Measurements from ENCODE around the gene GDPD4. TPM values are rescaled to one million over a fixed set of nuclear protein-coding genes. Genes with fewer than 3 reads are reported as not detected.

The GDPD4 gene
- total RNA-seq, 5 donors from 2014 or later (not counting 1 experiment from before 2014, with no cell fraction given): not detected

DNA sequence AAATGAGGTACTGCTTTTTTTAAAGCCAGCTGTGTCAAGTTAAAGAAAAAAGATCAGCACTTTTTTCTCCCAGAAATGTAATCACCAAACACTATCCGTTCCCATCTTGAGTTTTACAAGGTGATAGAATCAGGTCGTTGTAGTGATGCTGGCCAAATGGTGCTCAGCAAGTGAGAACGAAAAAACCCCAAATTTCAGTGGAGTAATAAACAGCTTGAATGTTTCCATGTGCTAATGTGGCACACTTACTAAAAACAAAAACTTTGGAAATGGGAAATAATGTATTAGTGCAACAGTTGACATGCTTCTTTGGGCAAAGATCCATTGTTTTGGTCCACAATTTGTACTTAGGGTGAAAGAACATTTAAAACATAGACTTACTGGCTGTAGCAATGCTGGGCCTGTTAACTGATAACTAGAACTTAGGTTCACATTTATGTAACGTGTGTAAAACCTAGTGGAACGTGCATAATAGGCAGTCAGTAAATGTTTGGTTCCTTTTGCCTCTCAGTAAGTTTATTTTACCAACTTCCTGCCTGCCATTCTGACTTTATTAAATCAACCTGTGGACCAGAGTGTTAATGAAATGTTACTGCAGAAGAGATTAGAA is 15.4 kb upstream of the GDPD4 start:
- Histone ChIP-seq H3K4me1 (ENCODE audit: control insufficient read depth in 1 of 2, extremely low read depth in 1 of 2, insufficient read depth in 2 of 2, low read length in 2 of 2) (no peaks in the 10 kb centered on the region), H3K9me3 (no peaks in the 10 kb centered on the region), H3K27ac (ENCODE audit: low read length) (no peak overlapping the region), H3K27me3 (replicated peaks in 1 of 2; ENCODE audit: control insufficient read depth in 2 of 2, extremely low read depth in 1 of 2, insufficient read depth in 2 of 2, low read length in 1 of 2) (no peaks in the 10 kb centered on the region), H3K36me3 (ENCODE audit: control insufficient read depth in 2 of 2, extremely low read depth in 1 of 2, insufficient read depth in 1 of 2, low read length in 1 of 2) (peaks cover 0 to under 1% of the 10 kb centered on the region in 2 donors), H3K4me3 (ENCODE audit: control insufficient read depth in 1 of 2, extremely low read depth in 1 of 2, low read length in 1 of 2) (no peak overlapping the region)
- ChIA-PET POLR2A (no interaction called here), CTCF (no interaction called here)
- no peaks in the 10 kb centered on the region for H3K4me1 Mint-ChIP-seq
- ATAC-seq (replicated peaks in 1 of 4): no peak
- WGBS (ENCODE audit: insufficient coverage): no CpG with 5 or more reads among the region's 5 CpGs
- no peak for DNase-seq
- no peak overlapping the region for H3K4me3 Mint-ChIP-seq
- no peaks in the 10 kb centered on the region for H3K9me3 Mint-ChIP-seq
- H3K27me3 Mint-ChIP-seq: peaks cover 0 to 4% of the 10 kb centered on the region in 2 donors
- no peak overlapping the region for H3K27ac Mint-ChIP-seq
- H3K36me3 Mint-ChIP-seq: peaks cover under 1% of the 10 kb centered on the region

DNA sequence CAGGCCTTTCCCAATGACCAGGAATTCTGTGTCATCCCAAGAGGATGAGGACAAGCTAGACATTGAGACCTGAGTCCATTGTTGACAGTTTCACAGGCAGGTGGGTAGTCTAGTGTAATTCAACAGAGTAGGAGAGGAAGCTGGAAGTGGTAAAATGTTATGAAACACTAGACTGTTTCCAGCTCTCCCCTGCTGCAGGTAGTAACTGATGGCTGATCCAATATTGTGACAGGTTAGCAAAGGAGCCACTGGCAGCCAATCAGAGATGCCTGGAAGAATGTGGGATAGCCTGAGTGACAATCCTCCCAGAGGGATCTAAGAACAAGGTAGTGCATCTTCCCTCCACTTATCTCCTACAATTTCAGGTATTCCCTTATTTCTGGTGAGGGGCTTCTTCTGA is 10.6 kb upstream of the GDPD4 start:
- DNase-seq: no peak
- Histone ChIP-seq H3K27ac (ENCODE audit: low read length) (no peak overlapping the region), H3K36me3 (ENCODE audit: control insufficient read depth in 2 of 2, extremely low read depth in 1 of 2, insufficient read depth in 1 of 2, low read length in 1 of 2) (no peaks in the 10 kb centered on the region), H3K4me1 (ENCODE audit: control insufficient read depth in 1 of 2, extremely low read depth in 1 of 2, insufficient read depth in 2 of 2, low read length in 2 of 2) (no peaks in the 10 kb centered on the region), H3K9me3 (no peaks in the 10 kb centered on the region), H3K27me3 (replicated peaks in 1 of 2; ENCODE audit: control insufficient read depth in 2 of 2, extremely low read depth in 1 of 2, insufficient read depth in 2 of 2, low read length in 1 of 2) (no peaks in the 10 kb centered on the region), H3K4me3 (ENCODE audit: control insufficient read depth in 1 of 2, extremely low read depth in 1 of 2, low read length in 1 of 2) (no peak overlapping the region)
- Mint-ChIP-seq H3K27me3 (peaks cover 0 to 6% of the 10 kb centered on the region in 2 donors), H3K4me3 (no peak overlapping the region), H3K9me3 (no peaks in the 10 kb centered on the region), H3K4me1 (no peaks in the 10 kb centered on the region), H3K27ac (no peak overlapping the region), H3K36me3 (no peaks in the 10 kb centered on the region)
- ChIA-PET POLR2A (no interaction called here), CTCF (no interaction called here)
- no peak for ATAC-seq (replicated peaks in 1 of 4)

DNA sequence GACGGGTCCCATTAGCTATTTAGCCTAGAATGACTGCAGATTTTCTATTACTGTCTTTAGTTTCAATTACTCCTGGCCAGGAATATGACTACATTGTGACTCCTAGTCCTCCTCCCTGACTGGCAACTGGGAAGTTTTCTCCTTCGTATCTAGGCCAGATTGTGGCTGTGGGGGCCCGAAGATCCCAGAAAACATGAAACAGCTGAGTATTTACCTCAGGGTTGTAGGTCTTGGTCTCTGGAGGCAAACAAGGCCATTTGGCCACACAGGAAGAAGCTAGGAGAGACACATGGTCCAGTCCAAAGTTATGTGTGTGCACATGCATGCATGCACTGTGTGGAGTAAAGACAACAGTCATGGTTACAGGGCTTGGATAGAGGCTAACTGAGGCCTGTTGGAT is 10.2 kb upstream of the GDPD4 start:
- no peak for ATAC-seq (replicated peaks in 1 of 4)
- Histone ChIP-seq H3K36me3 (ENCODE audit: control insufficient read depth in 2 of 2, extremely low read depth in 1 of 2, insufficient read depth in 1 of 2, low read length in 1 of 2) (no peaks in the 10 kb centered on the region), H3K4me3 (ENCODE audit: control insufficient read depth in 1 of 2, extremely low read depth in 1 of 2, low read length in 1 of 2) (no peak overlapping the region), H3K9me3 (no peaks in the 10 kb centered on the region), H3K4me1 (ENCODE audit: control insufficient read depth in 1 of 2, extremely low read depth in 1 of 2, insufficient read depth in 2 of 2, low read length in 2 of 2) (no peaks in the 10 kb centered on the region), H3K27ac (ENCODE audit: low read length) (no peak overlapping the region), H3K27me3 (replicated peaks in 1 of 2; ENCODE audit: control insufficient read depth in 2 of 2, extremely low read depth in 1 of 2, insufficient read depth in 2 of 2, low read length in 1 of 2) (no peaks in the 10 kb centered on the region)
- Mint-ChIP-seq H3K4me3 (no peak overlapping the region), H3K27me3 (peaks cover 0 to 6% of the 10 kb centered on the region in 2 donors), H3K4me1 (no peaks in the 10 kb centered on the region), H3K36me3 (no peaks in the 10 kb centered on the region), H3K9me3 (no peaks in the 10 kb centered on the region), H3K27ac (no peak overlapping the region)
- ChIA-PET CTCF (no interaction called here), POLR2A (no interaction called here)
- WGBS (ENCODE audit: insufficient coverage): 86% methylated on average over 1 of the region's 3 CpGs
- DNase-seq: no peak

DNA sequence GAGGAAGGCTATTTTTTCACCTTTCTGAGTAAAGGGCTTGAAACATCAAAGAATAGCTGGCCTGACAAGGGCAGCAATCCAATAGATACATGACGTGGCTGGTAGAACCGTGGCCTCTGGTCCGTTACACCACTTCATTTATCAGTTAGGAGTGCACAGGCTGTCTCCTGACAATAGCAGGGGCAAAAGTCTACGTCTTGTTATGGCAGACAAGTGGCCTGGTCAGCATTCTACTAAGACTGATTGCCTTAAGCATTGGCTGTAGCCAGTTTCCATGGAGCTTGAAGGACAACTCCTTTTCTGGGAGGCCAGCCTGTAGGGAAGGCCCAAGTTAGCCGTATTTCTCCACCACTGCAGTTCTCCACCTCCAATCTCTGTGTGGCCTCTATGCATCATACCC is 9.2 kb upstream of the GDPD4 start:
- Mint-ChIP-seq H3K9me3 (no peaks in the 10 kb centered on the region), H3K27ac (no peak overlapping the region), H3K4me3 (no peak overlapping the region), H3K36me3 (no peaks in the 10 kb centered on the region), H3K4me1 (no peaks in the 10 kb centered on the region), H3K27me3 (peaks cover 0 to 6% of the 10 kb centered on the region in 2 donors)
- ATAC-seq (replicated peaks in 1 of 4) (no peak), DNase-seq (no peak)
- no peak overlapping the region for H3K4me3 ChIP-seq (ENCODE audit: control insufficient read depth in 1 of 2, extremely low read depth in 1 of 2, low read length in 1 of 2)
- no peaks in the 10 kb centered on the region for H3K9me3 ChIP-seq
- no peaks in the 10 kb centered on the region for H3K36me3 ChIP-seq (ENCODE audit: control insufficient read depth in 2 of 2, extremely low read depth in 1 of 2, insufficient read depth in 1 of 2, low read length in 1 of 2)
- 90% methylated on average over 3 of the region's 5 CpGs for WGBS (ENCODE audit: insufficient coverage)
- ChIA-PET POLR2A (interaction anchor here in 1 of 2 donors (0.6 kb wide), 1 partner anchor 13 kb away, joined by 3 read pairs; no protein-coding TSS in a partner anchor), CTCF (no interaction called here)
- H3K4me1 ChIP-seq (ENCODE audit: control insufficient read depth in 1 of 2, extremely low read depth in 1 of 2, insufficient read depth in 2 of 2, low read length in 2 of 2): no peaks in the 10 kb centered on the region
- no peaks in the 10 kb centered on the region for H3K27me3 ChIP-seq (replicated peaks in 1 of 2; ENCODE audit: control insufficient read depth in 2 of 2, extremely low read depth in 1 of 2, insufficient read depth in 2 of 2, low read length in 1 of 2)
- H3K27ac ChIP-seq (ENCODE audit: low read length): no peak overlapping the region

DNA sequence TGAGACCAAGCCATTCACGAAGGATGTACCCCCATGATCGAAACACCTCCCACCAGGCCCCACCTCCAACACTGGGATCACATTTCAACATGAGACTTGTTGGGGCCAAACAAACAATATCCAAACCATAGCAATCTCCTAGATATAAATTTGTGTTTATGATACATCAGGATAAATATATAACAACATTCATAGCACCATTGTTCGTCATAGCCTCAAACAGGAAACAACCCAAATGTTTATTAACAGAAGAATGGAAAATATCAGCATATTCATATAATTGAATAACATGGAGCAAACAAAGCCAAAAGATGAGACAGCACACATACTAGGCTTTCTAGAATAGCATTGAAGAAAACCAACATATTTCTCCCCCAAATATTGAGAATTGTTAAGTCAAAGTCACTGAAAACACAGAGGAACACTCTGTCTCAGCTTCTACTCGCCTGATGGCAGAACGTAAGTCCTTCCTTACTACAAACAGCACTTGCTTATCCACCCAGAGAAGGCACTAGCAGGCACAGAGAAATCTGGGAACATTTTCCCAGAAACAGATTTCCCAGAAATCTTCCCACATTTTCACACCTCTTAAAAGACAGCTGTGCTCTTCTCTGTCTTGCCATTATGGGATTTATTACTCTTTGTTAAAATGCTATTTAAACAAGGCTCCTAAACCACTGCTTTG is 8.1 kb upstream of the GDPD4 start:
- H3K27me3 Mint-ChIP-seq: peaks cover 0 to 4% of the 10 kb centered on the region in 2 donors
- no peaks in the 10 kb centered on the region for H3K9me3 Mint-ChIP-seq
- H3K4me3 Mint-ChIP-seq: no peak overlapping the region
- H3K27me3 ChIP-seq (replicated peaks in 1 of 2; ENCODE audit: control insufficient read depth in 2 of 2, extremely low read depth in 1 of 2, insufficient read depth in 2 of 2, low read length in 1 of 2): no peaks in the 10 kb centered on the region
- no peaks in the 10 kb centered on the region for H3K36me3 ChIP-seq (ENCODE audit: control insufficient read depth in 2 of 2, extremely low read depth in 1 of 2, insufficient read depth in 1 of 2, low read length in 1 of 2)
- H3K27ac ChIP-seq (ENCODE audit: low read length): no peak overlapping the region
- no peak overlapping the region for H3K27ac Mint-ChIP-seq
- 100% methylated on average over 2 of the region's 5 CpGs for WGBS (ENCODE audit: insufficient coverage)
- ChIA-PET POLR2A (no interaction called here), CTCF (no interaction called here)
- DNase-seq (no peak), ATAC-seq (replicated peaks in 1 of 4) (no peak)
- H3K4me1 Mint-ChIP-seq: no peaks in the 10 kb centered on the region
- no peaks in the 10 kb centered on the region for H3K4me1 ChIP-seq (ENCODE audit: control insufficient read depth in 1 of 2, extremely low read depth in 1 of 2, insufficient read depth in 2 of 2, low read length in 2 of 2)
- H3K36me3 Mint-ChIP-seq: no peaks in the 10 kb centered on the region
- H3K9me3 ChIP-seq: no peaks in the 10 kb centered on the region
- H3K4me3 ChIP-seq (ENCODE audit: control insufficient read depth in 1 of 2, extremely low read depth in 1 of 2, low read length in 1 of 2): no peak overlapping the region

DNA sequence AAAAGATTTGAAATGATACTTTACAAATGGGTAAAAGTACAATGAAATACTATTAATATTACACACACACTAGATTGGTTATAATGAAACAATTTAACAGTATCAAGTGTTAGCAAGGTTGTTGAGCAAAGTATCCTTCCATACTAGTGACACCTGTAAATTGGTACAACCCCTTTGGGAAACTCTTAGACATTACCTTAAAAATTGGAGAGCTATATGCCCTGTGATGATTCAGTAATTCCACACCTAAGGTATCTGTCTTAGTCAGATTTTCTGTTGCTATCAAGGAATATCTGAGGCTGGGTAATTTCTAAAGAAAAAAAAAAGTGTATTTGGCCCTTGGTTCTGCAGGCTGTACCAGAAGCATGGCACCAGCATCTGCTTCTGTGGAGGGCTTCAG is 7.4 kb upstream of the GDPD4 start:
- Mint-ChIP-seq H3K27me3 (peaks cover 0 to 4% of the 10 kb centered on the region in 2 donors), H3K27ac (no peak overlapping the region), H3K9me3 (no peaks in the 10 kb centered on the region), H3K36me3 (no peaks in the 10 kb centered on the region), H3K4me3 (no peak overlapping the region), H3K4me1 (no peaks in the 10 kb centered on the region)
- H3K27me3 ChIP-seq (replicated peaks in 1 of 2; ENCODE audit: control insufficient read depth in 2 of 2, extremely low read depth in 1 of 2, insufficient read depth in 2 of 2, low read length in 1 of 2): no peaks in the 10 kb centered on the region
- DNase-seq: no peak
- H3K36me3 ChIP-seq (ENCODE audit: control insufficient read depth in 2 of 2, extremely low read depth in 1 of 2, insufficient read depth in 1 of 2, low read length in 1 of 2): no peaks in the 10 kb centered on the region
- POLR2A ChIA-PET: no interaction called here
- H3K27ac ChIP-seq (ENCODE audit: low read length): no peak overlapping the region
- no peaks in the 10 kb centered on the region for H3K4me1 ChIP-seq (ENCODE audit: control insufficient read depth in 1 of 2, extremely low read depth in 1 of 2, insufficient read depth in 2 of 2, low read length in 2 of 2)
- H3K4me3 ChIP-seq (ENCODE audit: control insufficient read depth in 1 of 2, extremely low read depth in 1 of 2, low read length in 1 of 2): no peak overlapping the region
- no peaks in the 10 kb centered on the region for H3K9me3 ChIP-seq
- no peak for ATAC-seq (replicated peaks in 1 of 4)
- CTCF ChIA-PET: no interaction called here

DNA sequence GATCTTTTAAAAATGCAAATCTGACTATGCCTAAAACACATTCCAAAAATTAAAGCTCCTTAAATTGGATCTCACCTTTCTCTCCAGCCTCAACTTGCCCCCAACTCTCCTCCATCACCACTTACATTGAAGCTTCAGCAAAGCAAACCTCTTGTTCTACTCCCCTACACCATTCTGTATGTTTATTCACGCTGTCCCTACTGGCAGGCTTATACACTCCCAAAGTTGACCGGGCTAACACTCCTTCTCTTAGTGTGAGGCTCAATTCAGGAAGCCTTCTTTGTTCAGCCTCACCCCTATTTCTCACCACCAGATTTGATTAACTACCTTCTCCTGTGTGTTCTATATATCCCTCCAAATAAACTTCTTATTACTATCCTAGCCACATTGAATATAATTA is 1.8 kb upstream of the GDPD4 start:
- Mint-ChIP-seq H3K27ac (no peak overlapping the region), H3K4me3 (no peak overlapping the region), H3K4me1 (no peaks in the 10 kb centered on the region), H3K27me3 (peaks cover 0 to 3% of the 10 kb centered on the region in 2 donors), H3K36me3 (no peaks in the 10 kb centered on the region), H3K9me3 (no peaks in the 10 kb centered on the region)
- 85% methylated on average over 2 of the region's 2 CpGs for WGBS (ENCODE audit: insufficient coverage)
- Histone ChIP-seq H3K27me3 (replicated peaks in 1 of 2; ENCODE audit: control insufficient read depth in 2 of 2, extremely low read depth in 1 of 2, insufficient read depth in 2 of 2, low read length in 1 of 2) (no peaks in the 10 kb centered on the region), H3K36me3 (ENCODE audit: control insufficient read depth in 2 of 2, extremely low read depth in 1 of 2, insufficient read depth in 1 of 2, low read length in 1 of 2) (no peaks in the 10 kb centered on the region), H3K4me1 (ENCODE audit: control insufficient read depth in 1 of 2, extremely low read depth in 1 of 2, insufficient read depth in 2 of 2, low read length in 2 of 2) (no peaks in the 10 kb centered on the region), H3K27ac (ENCODE audit: low read length) (no peak overlapping the region), H3K4me3 (ENCODE audit: control insufficient read depth in 1 of 2, extremely low read depth in 1 of 2, low read length in 1 of 2) (no peak overlapping the region), H3K9me3 (no peaks in the 10 kb centered on the region)
- no peak for ATAC-seq (replicated peaks in 1 of 4)
- ChIA-PET CTCF (no interaction called here), POLR2A (no interaction called here)
- no peak for DNase-seq

Measured in T-cell (primary cell).